GM21381 (cell line): ENCODE measurements around the gene VEPH1.

Source experiments
- ATAC-seq: cut with Tn5 transposase; IDR thresholded peaks from one replicate; pipeline ENCODE4 v1.9.1; 2021; ENCODE audit warnings: mild to moderate bottlenecking, moderate library complexity; ENCODE audit not compliant: unreplicated experiment

The VEPH1 gene

DNA sequence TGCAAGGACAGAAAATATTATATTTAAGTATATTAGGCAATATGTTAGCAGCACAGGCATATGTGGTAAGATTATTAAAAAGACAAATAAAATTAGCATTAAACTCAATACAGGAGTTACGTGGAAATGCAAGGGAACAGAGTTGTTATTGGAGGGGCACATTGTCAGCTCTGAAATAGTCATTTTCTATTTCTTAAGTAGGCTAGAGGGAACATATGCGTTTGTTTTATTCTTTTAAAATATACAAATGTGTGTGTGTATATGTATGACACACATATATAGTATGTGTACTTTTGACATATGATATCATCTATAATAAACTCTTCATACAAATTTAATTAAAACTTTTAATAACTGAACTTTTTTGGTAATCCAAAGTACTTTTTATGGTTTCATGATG is 22.8 kb upstream of the VEPH1 start:
- no peak for ATAC-seq

DNA sequence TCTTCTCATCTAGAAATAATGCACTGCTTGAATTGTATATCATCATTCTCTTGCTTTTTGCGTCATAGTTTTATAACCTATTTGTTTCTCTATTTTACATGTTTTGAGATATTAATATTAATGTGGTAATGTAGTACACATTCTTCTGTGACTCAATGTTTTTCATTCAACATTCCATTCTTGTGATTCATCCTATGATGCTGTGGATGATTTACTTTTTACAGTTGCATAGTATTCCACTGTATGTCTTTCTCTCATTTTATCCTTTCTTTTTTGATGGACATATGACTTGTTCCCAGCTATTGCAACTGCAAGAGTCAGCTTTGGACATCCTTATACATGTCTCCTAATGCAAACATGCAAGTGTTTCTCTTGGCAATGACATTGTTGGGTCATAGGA is 20.6 kb upstream of the VEPH1 start:
- no peak for ATAC-seq

DNA sequence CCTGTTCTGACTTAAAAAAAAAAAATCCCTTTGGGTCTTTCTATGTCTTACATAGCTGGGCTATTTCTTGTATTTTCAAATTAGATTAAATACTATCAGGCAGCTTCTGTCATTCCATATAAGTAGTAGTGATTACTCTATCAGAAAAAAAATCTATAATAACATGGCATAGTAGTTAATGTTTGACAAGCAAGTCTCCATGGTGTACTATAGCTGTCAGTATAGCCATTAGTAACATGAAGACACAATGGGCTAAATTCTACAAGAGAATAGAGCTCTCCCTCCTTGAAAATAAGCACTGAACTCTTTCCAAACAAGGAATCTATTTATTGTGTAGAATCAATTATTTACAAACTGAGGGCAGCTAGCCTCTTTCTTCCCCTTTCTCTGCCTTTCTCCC is 19.4 kb upstream of the VEPH1 start:
- no peak for ATAC-seq

DNA sequence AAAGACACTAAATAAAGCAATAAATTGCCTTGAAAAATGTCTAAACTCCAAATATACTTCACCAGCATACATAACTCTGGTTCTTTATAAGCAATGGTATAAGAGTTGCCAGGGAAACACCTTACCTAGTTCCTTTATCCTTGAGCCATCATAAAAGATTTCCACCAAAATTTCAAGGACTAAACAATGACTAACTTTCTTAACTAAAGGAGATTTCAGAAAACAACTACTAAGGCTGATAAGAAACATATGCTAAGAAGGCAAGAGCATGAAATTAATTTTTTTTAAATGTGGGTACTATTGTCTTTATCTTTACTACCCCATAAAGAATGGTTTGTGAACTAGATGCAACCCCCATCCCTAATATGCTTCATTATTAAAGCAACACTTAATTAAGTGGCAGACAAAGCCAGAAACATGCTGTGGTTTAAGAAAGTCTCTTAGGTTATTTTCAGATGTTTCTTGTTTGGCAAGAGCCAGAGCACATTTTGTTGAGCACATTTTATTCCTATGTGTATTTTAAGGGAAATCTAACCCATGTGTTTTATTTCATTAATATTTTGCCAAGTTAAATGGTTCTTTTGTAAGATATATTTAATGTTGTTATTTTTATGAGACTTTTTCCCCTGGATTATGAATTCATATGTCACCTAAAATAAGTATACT is 17.4 kb upstream of the VEPH1 start:
- ATAC-seq, result no peak

DNA sequence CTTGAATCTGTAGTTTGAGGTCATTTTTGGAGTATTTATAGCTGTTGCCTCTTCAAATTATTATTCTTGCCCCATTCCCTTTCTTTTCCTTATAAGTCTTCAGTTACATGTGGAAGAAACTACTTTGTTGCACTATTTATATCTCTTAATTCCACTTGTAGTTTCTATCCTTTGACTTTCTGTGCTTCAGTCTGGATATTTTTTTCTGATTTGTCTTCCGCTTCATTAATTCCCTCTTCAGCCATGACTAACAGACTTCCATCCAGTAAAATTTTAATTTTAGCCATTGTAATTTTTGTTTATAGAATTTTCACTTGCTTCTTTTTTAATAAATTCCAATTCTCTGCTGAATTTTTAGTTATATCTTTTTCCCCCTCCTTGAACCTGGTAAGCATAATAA is 15.7 kb upstream of the VEPH1 start:
- no peak for ATAC-seq

DNA sequence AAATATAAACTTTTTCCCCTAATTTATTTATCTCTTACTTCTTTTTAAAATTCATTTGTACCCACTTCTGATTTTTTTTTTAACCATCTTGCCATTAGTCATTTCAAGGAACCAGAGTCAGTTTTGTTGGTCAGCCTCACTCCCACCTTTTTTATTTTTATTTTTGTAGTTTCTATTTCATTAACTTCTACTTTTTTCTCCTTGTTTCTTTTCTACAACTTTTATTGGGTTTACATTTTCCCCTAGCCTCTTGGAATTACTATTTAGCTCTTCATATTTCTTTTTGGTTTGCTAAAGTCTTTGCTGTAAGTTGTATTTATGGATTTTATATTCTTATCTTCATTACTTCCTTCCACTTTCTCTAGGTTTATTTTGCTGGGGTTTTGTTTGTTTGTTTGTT is 13.7 kb upstream of the VEPH1 start:
- no peak for ATAC-seq

DNA sequence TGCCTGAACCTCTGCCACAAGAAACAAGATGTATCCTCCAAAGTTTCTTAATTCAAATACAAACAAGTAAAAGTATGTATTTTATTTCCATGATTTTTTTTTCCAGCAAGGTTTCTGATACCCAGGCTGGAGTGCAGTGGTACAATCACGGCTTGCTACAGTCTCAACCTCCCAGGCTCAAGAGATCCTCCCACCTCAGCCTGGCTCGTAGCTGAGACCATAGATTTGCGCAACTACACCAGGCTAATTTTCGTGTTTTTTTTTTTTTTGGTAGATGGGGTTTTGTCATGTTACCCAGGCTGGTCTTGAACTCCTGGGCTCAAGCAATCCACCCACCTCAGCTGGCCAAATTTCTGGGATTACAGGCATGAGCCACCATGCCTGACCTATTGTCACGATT is 12.2 kb upstream of the VEPH1 start:
- no peak for ATAC-seq

DNA sequence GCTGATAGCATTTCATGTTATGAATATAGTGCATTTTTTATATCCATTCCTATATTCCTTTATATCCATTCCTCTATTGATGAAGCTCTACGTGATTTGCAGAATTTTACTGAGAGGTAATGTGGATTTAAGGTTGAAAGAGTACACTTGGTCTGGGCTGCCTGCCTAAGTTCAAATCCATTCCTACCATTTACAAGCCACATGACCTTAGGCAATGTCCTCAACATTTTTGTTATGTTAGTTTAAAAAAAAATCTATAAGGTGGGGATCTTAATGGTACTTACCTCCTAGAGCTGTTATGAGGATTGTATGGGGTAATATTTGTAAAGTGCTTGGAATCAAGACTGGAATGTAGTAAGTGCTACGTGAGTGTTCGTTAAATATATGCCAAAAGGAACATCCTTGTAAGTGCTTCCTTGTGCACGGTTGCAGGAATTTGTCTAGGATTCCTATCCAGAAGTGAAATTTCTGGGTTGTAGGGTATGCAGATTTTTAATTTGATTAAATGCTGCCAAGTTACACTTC is 11.2 kb upstream of the VEPH1 start:
- no peak for ATAC-seq

DNA sequence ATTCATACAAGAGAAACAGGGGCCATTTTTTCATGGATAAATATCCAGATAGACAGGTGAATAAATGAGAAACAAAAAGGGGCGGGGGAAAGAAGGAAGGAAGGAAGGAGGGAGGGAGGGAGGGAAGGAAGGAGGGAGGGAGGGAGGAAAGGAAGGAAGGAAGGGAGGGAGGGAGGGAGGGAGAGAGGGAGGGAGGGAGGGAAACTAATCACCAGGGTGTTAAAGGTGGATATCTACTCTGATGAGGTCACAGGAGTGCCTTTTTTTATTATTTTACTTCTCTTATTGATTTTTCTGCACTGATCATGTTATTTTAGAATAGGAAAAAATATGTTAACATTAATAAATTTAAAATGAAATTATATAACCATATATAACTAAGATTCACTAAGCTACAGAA is 10.4 kb upstream of the VEPH1 start:
- ATAC-seq, result no peak

DNA sequence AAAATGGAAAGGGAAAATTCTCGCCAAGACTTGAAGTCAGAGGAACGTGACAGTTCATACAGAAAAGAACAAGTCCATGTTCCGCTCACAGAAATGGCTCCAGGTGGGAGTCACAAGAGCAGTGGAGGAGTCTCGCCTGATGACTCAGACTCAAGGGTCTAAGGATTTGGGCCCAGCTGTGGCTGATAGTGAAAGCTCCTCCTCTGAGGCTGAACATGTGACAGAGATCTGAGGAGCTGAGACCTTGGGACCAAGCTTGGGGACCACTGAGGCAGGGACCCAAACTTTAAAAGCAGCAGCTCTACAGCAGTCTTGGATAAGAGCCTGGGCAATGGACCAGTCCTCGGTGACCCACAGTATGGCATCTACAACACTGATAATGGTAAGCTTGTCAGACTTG is 9.3 kb upstream of the VEPH1 start:
- no peak for ATAC-seq

DNA sequence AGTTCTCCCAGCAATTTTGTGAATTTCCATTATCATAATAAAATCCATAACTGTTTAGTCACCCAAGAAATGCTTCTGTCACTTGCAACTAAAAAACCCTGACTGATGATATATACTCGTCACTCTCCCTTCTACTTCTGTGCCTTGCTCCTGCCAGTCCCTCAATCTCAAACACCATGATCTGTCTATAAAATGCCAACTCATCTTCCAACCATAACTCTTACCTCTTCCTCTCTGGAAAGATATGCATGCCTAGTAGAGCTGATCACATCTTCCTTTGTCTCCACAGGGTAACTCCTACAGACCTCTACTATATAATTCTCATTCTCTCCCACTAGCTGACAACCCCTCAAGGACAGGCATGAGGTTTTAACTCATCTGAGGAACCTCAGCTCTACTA is 5.2 kb upstream of the VEPH1 start:
- ATAC-seq, result no peak

DNA sequence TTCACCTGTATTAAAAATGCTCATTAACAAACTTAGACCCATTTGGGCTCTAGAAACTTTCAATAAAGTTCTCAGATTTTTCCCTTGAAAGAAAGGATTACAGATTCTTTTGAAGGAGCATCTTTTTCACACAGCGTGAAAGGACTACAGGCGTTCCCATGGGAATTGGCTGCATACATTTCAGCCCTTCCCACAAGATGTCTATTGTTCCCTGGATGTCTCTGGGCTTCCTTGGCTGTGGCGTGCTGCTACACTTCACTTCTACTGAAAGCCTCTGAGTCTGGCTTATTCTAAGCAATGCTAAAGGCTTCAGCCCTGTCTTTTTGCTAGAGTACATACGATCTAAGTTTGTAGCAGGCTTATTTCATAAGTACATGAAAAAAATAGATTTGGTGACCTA is 1.4 kb downstream of the VEPH1 start:
- no peak for ATAC-seq

DNA sequence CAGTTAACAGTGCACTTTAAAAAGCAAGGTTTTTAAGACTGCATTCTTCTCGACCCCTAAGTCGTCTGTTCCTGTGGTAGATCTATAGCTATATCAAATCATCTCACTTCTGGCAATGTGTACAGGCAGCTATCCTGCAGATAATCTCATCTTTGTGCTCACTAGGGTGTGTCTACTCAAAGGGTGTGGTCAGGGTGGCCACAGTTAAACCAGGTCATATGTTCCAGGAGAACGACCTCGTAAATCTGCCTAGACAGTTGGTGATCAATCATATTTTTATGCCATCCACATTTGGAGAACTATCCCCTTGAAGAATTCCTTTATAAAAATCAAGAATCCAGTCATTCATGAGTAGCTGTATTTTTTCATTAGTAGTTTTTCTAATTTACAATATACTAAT is 3.0 kb downstream of the VEPH1 start:
- no peak for ATAC-seq

DNA sequence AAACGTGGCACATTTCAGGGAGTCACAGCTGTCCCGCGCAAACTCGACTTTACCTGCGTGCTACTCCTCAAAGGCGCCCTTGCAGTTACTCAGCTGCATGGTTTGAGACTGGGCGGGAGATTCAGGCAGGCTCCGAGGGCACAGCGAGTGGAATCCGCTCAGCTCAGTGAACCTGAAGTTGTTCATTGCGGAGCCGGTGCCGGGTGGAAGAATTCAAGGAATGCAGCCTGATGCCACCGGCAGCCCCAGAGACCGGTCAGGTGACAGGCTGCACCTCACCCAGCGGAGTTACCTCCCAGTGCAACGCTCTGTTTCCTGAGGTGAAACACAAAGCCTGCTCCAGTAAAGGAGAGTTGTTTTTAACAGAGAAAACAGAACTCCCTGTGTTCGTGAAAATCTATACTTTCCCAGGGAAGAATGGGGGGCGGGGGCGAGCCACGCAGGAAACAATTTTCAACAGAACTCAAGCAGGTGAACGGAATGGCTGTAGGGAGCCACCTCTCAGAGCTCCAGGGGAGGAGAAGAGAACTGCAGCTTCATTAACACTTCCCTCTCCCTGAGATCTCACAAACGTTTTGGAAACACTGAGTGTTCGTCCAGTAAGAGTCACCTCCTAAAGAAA is 3.8 kb downstream of the VEPH1 start:
- ATAC-seq, result no peak

DNA sequence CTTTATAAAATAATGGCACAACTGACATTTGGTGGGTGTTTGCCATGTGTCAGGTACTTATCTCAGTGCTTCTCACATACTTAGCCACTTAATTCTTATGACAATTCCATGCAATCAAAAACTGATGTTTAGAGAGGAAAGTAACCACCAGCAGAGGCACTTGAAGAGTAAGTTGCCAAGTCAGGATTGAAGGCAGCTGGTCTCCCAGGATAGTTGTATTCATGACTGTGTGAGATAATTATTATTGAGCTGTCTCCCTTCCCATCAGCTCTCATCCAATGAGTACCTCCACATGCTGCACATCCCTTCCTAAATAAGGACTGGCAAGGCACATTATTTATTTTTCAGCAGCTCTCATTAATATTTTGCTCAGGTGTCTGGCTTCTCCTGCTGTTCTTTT is 4.8 kb downstream of the VEPH1 start:
- no peak for ATAC-seq

DNA sequence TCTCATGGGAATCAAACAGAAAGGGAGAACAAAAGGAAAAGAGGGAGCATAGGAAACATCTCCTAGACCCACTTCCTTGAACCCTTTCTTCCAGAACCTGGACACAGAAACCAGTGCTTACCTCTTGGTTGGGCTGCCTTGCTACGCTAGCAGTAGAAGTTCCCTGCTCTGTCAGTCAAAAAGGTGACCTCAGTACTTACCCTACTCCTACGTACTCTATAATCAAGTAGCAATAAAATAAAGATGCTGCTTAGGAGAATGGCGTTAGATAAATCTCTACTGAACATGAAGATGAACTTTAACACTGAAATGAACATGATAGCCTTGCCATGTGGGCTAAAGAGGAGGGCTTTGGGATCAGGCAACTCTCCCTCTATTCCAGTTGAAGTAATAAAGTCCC is 7.4 kb downstream of the VEPH1 start:
- no peak for ATAC-seq

DNA sequence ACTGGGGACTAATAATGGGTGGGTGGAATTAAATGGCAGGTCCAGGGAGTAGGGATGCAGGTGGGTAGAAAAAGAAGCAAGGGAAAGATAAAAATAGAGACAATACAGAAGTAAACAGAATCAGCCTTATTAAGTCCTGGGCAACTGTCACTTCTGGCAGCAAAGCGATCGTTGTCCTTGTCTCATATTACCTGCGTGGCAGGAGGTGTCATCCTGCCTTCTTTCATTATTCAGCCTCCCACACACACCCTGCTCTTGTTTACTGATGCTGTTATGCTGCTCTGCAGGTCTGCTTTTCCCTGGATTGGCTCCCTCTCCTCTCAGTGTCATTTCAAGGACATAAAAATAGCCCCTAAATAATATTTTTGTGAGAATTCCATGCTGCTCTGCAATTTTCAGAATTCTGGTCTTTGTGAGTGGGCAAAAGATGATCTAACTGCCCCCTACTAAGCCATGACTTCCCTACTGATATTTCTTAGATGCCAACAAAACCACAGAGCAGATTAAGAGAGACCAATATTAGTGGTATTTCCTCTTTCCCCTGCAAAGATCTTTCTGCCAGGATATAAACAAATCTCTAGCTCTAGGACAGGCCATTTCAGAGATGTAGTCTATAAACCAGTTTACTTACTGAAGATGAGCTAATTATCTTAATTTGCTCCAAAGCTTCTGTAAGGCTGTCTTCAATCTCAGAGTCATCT is 8.5 kb downstream of the VEPH1 start:
- ATAC-seq, result no peak

DNA sequence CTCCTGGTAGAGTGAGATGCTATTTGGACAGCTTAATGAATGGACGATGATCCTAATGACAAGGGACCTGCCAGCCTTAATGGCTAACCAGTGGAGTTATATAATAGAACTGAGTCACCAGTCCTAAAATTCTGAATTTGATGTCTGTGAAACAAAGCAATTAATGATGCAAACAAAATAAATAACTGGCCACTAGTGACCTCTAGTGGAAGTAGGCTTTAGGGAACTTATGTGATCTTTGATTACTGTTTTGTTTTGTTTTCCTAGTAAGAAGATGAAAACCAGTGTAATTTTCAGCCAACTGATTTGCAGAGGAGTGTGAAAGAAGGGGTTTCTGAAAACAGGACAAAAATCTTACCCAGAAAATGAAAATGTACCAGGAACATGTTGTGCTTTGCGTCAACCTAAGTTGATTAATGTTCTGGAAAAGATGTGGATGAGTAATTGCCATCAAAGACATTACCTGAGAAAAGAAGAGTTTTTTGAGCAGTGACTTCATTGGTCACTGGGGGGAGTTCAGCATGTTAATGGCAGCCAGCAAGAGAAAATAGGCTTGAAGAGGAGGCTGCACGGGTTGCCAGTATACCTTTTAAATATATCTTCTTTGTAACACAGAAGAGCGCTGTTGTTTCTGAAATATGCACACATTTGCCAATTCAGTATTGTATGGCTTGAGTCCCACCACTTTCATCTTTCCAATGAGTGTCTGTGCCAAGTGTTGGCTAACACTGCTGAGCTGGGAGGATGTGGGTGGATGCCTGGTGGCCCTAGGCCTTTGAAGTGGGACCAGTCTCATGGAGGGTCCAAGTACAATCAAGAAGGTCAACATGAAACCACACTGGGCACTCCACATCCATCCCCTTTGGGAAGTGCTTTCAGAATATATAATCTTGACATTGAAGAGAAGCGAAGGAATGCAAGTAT is 9.3 kb downstream of the VEPH1 start:
- no peak for ATAC-seq

DNA sequence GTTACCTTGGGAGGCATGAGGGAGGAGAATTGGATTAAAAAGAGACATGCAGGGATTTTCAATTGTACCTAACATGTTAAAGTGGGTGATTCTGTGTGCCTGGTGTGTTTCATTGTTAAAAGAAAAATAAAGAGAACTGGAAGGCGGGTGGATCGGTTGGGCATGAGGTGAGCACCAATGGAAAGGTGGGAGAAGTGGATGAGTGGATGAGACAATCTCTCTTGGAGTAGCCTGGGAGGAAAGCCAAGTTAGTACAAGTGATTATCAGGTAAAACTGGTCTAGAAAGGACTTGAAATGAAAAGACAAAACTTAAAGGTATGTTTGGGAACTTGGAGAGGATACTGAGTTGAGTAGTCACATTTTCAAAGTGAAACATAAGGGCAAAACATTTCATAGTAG is 12.1 kb downstream of the VEPH1 start:
- no peak for ATAC-seq

DNA sequence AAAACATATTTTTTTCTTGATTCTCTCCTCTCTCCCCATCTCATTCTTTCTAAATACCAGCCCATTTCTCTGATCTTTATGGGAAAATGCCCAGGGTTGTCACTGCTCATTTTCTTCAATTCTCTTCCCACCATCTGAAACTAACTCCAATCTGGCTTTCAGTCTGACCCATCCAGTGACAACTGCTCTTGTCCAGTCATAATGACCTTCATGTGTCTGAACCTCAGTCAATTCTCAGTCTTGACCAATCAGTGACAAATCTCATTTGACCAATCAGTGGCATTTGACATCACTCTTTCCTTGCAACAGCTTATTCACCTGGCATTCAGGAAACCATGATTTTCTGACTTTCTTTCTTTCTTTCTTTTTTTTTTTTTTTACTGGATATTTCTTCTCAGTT is 15.1 kb downstream of the VEPH1 start:
- ATAC-seq, result no peak

DNA sequence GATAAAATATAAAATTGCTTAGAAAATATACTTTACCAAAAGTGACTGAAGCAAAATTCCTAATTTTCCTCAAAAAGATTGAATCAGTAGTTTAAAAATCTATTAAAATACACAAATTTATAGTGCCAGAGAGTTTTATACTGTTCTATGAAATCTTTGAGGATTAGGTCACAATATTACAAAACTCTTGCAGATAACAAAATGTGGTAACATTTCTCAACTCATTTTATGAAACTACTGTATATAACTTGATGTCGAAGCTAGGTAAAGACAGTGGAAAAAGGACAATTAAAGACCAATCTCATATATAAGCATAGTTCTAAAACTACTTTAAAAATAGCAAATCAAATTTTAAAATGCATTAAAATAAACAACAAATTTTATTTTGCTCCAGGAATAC is 15.9 kb downstream of the VEPH1 start:
- ATAC-seq, result no peak
